Keratinocyte (primary cell): ENCODE data around the gene MAGI2. TPM values are rescaled to one million over a fixed set of nuclear protein-coding genes. Genes with fewer than 3 reads are reported as not detected.

Experiments used
- DNase-seq: peaks from one replicate; pipeline ENCODE4 v3.0.0-alpha.2; 2011; ENCODE audit warnings: low read depth, missing footprints, low spot score
- FAIRE-seq: peaks from 2 replicates; lab custom pipeline; 2011; peaks lifted over from hg19 to GRCh38; lab: Jason Lieb, UNC
- H2AFZ ChIP-seq: 2 replicates; pipeline ENCODE4 v1.6.0; 2012; ENCODE audit warnings: low read length, control low read depth, inconsistent platforms; ENCODE audit not compliant: control insufficient read depth
- H3K27ac ChIP-seq: 2 replicates; pipeline ENCODE4 v1.5.1; 2011; ENCODE audit warnings: low read length; ENCODE audit not compliant: control insufficient read depth, insufficient read depth
- H3K27me3 ChIP-seq: 3 replicates; pipeline ENCODE4 v1.6.0; 2011; ENCODE audit warnings: low read length; ENCODE audit not compliant: control insufficient read depth, insufficient read depth; ENCODE audit errors: extremely low read depth
- H3K36me3 ChIP-seq, 2 experiments: 2 replicates in 1 of 2; 3 replicates in 1 of 2; pipeline ENCODE4 v1.5.1; 2011; ENCODE audit warnings: low read length in 2 of 2, mild to moderate bottlenecking in 1 of 2; ENCODE audit not compliant: control insufficient read depth in 2 of 2, insufficient read depth in 2 of 2; ENCODE audit errors: extremely low read depth in 1 of 2
- H3K4me1 ChIP-seq: 3 replicates; pipeline ENCODE4 v1.5.1; 2011; ENCODE audit warnings: low read length; ENCODE audit not compliant: control insufficient read depth, insufficient read depth; ENCODE audit errors: extremely low read depth
- H3K4me2 ChIP-seq: 3 replicates; pipeline ENCODE4 v1.6.0; 2011; ENCODE audit warnings: low read depth, low read length; ENCODE audit not compliant: control insufficient read depth, insufficient read depth; ENCODE audit errors: extremely low read depth
- H3K4me3 ChIP-seq, 3 experiments: fragments of 200-600 bp in 1 of 3; sonication (generic) in 1 of 3; 2 replicates in 2 of 3; 3 replicates in 1 of 3; pipeline ENCODE4 v1.5.1; 2011 to 2016; ENCODE audit warnings: low read length in 3 of 3, mild to moderate bottlenecking in 3 of 3, control low read depth in 2 of 3, inconsistent platforms in 1 of 3, low read depth in 1 of 3, mixed read lengths in 1 of 3, mixed run types in 1 of 3, moderate library complexity in 1 of 3; ENCODE audit not compliant: control insufficient read depth in 2 of 3, insufficient read depth in 2 of 3; ENCODE audit errors: extremely low read depth in 1 of 3
- H3K79me2 ChIP-seq: 2 replicates; pipeline ENCODE4 v1.6.0; 2012; ENCODE audit warnings: low read length; ENCODE audit not compliant: control insufficient read depth, insufficient read depth
- H3K9ac ChIP-seq: 3 replicates; pipeline ENCODE4 v1.6.0; 2011; ENCODE audit warnings: low read length; ENCODE audit not compliant: control insufficient read depth, insufficient read depth; ENCODE audit errors: extremely low read depth
- H3K9me1 ChIP-seq: 3 replicates; pipeline ENCODE4 v1.6.0; 2011; ENCODE audit warnings: low read length; ENCODE audit not compliant: control insufficient read depth, insufficient read depth; ENCODE audit errors: extremely low read depth
- H3K9me3 ChIP-seq: 2 replicates; pipeline ENCODE4 v1.5.1; 2012; ENCODE audit warnings: low read depth, low read length; ENCODE audit not compliant: control insufficient read depth
- H4K20me1 ChIP-seq: 3 replicates; pipeline ENCODE4 v1.6.0; 2011; ENCODE audit warnings: low read length; ENCODE audit not compliant: control insufficient read depth, insufficient read depth; ENCODE audit errors: extremely low read depth
- CTCF ChIP-seq, 3 experiments: IDR thresholded peaks in 1 of 3; conservative IDR thresholded peaks in 1 of 3; optimal IDR thresholded peaks in 1 of 3; 2 replicates in 2 of 3; 3 replicates in 1 of 3; pipeline versions ENCODE3 to v1.5.1; 2011; ENCODE audit warnings: low read length in 3 of 3, mild to moderate bottlenecking in 3 of 3, moderate library complexity in 2 of 3, control low read depth in 1 of 3, inconsistent platforms in 1 of 3; ENCODE audit not compliant: insufficient read depth in 2 of 3; ENCODE audit errors: extremely low read depth in 1 of 3
- EZH2 ChIP-seq: IDR thresholded peaks from one replicate; pipeline ENCODE4 v1.6.1; 2012; ENCODE audit warnings: inconsistent platforms, mild to moderate bottlenecking, low read length, moderate library complexity
- dilution Hi-C: fragments of 300-500 bp; cut with MboI; formaldehyde crosslinking; loops from one replicate; pipeline ENCODE4 v1.7.0; 2020; ENCODE audit warnings: low sequenced_read_pairs; ENCODE audit not compliant: extremely low pct_ligation_motif_present
- polyA plus RNA-seq, 5 experiments: library from polyadenylated mRNA; depleted of rRNA in 3 of 5; stranded (reverse) in 3 of 5; stranded (forward) in 1 of 5; unstranded in 1 of 5; fragments of >200 nt; gene quantifications; 1 replicate in 1 of 5; 2 replicates in 3 of 5; 3 replicates in 1 of 5; pipeline versions ENCODE4 v1.2.1 to v1.2.3, GENCODE V29; 2011 to 2012; ENCODE audit warnings: missing spikeins in 2 of 5, low read depth in 1 of 5, low replicate concordance in 1 of 5

Gene MAGI2
- polyA plus RNA-seq, 1 donor (not counting 4 experiments of a cell fraction or from before 2014, with no cell fraction given): 0.07 TPM

DNA sequence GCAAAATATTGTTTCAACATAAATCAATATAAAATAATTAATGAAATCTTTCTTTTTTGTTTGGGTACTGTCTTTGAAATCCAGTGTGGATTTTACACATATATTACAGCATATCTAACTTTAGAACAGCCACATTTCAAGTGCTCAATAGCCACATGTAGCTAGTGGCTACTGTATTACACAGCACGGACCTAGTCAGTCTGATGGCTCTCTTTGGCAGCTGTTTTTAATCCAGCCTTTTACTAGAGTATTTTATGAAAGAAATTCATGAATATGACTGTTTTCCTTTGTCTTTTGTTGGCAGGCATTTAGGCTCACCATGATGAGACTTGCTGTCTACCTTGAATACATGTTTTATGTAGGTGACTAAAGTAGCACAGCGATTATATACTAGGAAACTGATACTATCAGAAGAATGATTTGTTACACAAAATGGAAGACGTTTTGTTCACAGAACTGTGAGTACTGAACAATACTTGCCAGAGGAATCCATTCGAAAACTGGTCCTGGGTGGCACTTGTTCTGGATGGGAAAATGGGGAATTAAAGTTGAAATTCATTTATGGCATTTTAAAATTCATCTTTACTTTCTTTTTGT, 1268.2 kb downstream of the MAGI2 start:
- dilution Hi-C loops: no loop called here
- FAIRE-seq (no peak), DNase-seq (no peak)
- Histone ChIP-seq H3K27me3 (no peaks in the 10 kb centered on the region), H3K4me1 (no peaks in the 10 kb centered on the region), H3K9me3 (no peaks in the 10 kb centered on the region), H3K9ac (no peak overlapping the region), H3K36me3 (no peaks in the 10 kb centered on the region), H3K9me1 (no peaks in the 10 kb centered on the region), H3K4me2 (no peak overlapping the region), H2AFZ (no peak overlapping the region), H3K79me2 (no peaks in the 10 kb centered on the region), H4K20me1 (no peaks in the 10 kb centered on the region), H3K27ac (no peak overlapping the region), H3K4me3 (no peak overlapping the region)
- TF ChIP-seq EZH2: no peak
- no peak for TF ChIP-seq CTCF (optimal IDR thresholded peaks at IDR 0.05 in 1 of 3, IDR thresholded peaks at IDR 0.05 in 1 of 3, conservative IDR thresholded peaks at IDR 0.05 in 1 of 3; ENCODE audit: extremely low read depth in 1 of 3, insufficient read depth in 2 of 3, low read length in 3 of 3)

GRCh38 chr7:78184299-78184698, 1269.2 kb downstream of the MAGI2 start:
- Histone ChIP-seq H3K27ac (no peak overlapping the region), H3K9ac (no peak overlapping the region), H2AFZ (no peak overlapping the region), H3K79me2 (no peaks in the 10 kb centered on the region), H3K9me1 (no peaks in the 10 kb centered on the region), H3K27me3 (no peaks in the 10 kb centered on the region), H3K4me1 (no peaks in the 10 kb centered on the region), H4K20me1 (no peaks in the 10 kb centered on the region), H3K4me3 (no peak overlapping the region), H3K36me3 (no peaks in the 10 kb centered on the region), H3K9me3 (no peaks in the 10 kb centered on the region), H3K4me2 (no peak overlapping the region)
- dilution Hi-C loops: no loop called here
- no peak for TF ChIP-seq CTCF (optimal IDR thresholded peaks at IDR 0.05 in 1 of 3, IDR thresholded peaks at IDR 0.05 in 1 of 3, conservative IDR thresholded peaks at IDR 0.05 in 1 of 3; ENCODE audit: extremely low read depth in 1 of 3, insufficient read depth in 2 of 3, low read length in 3 of 3)
- no peak for TF ChIP-seq EZH2
- DNase-seq (no peak), FAIRE-seq (no peak)
